HCT116 (cell line): ENCODE results near the gene NCSTN. TPM values are rescaled to one million over a fixed set of nuclear protein-coding genes. Genes with fewer than 3 reads are reported as not detected.

Experiments used
- ATAC-seq: fragments of 200-7000 bp; cut with Tn5 transposase; 2 replicates; pipeline ENCODE4 v1.9.1; 2020; ENCODE audit warnings: mild to moderate bottlenecking, moderate library complexity
- BruUV-seq: library from RNA; stranded (reverse); fragments of 400-500 nt; replicated peaks from 2 replicates; lab custom pipeline; 2021; lab: Mats Ljungman, UMichigan
- CTCF ChIA-PET: fragments of 300-600 bp; sonication (Branson Sonifier 250); formaldehyde crosslinking; loops from one replicate; lab custom pipeline; 2021; ENCODE audit warnings: antibody characterized with exemption; lab: Charles Lee
- POLR2A ChIA-PET: fragments of 300-600, 350-600 bp; sonication (Branson Sonifier 250); formaldehyde crosslinking; loops from one replicate; lab custom pipeline; 2021; ENCODE audit warnings: antibody characterized with exemption; lab: Charles Lee
- RAD21 ChIA-PET, 2 experiments: fragments of 300-600 bp; sonication (Branson Sonifier 250); formaldehyde crosslinking; loops; one replicate each; lab custom pipeline; 2023; ENCODE audit warnings: low total read pairs in 2 of 2; ENCODE audit not compliant: uncharacterized antibody in 2 of 2, unreplicated experiment in 2 of 2, low non-redundant PET in 1 of 2; lab: Charles Lee
- DNase-seq: peaks from one replicate; pipeline ENCODE4 v3.0.0-alpha.2; 2010; ENCODE audit warnings: low read depth, low spot score
- H2AFZ ChIP-seq: fragments of 200-600 bp; shearing (Covaris generic), sonication (generic); 2 replicates; pipeline ENCODE4 v1.6.1; 2017; ENCODE audit warnings: low read depth, mixed run types, mixed read lengths, antibody characterized with exemption, low read length; ENCODE audit not compliant: poor library complexity, severe bottlenecking
- H3K27ac ChIP-seq: 2 replicates; pipeline ENCODE4 v1.5.1; 2012; ENCODE audit warnings: low read depth, low read length
- H3K27me3 ChIP-seq: fragments of 200-600 bp; sonication (generic); 2 replicates; pipeline ENCODE4 v1.6.1; 2016; ENCODE audit warnings: mixed run types, low read length, mixed read lengths; ENCODE audit not compliant: insufficient read depth
- H3K36me3 ChIP-seq, 2 experiments: fragments of 200-500 bp in 1 of 2; fragments of 200-600 bp in 1 of 2; sonication (Bioruptor generic) in 1 of 2; sonication (generic) in 1 of 2; 2 replicates each; pipeline versions ENCODE4 v1.5.1 to v1.6.1; 2014 to 2016; ENCODE audit warnings: low read length in 2 of 2, inconsistent platforms in 1 of 2, mixed read lengths in 1 of 2, mixed run types in 1 of 2; ENCODE audit not compliant: insufficient read depth in 2 of 2, control insufficient read depth in 1 of 2
- H3K4me1 ChIP-seq, 2 experiments: fragments of 200-600 bp in 1 of 2; sonication (generic) in 1 of 2; 2 replicates each; pipeline versions ENCODE4 v1.5.1 to v1.6.1; 2012 to 2017; ENCODE audit warnings: low read length in 2 of 2, inconsistent platforms in 1 of 2, mild to moderate bottlenecking in 1 of 2, mixed read lengths in 1 of 2, mixed run types in 1 of 2, moderate library complexity in 1 of 2; ENCODE audit not compliant: insufficient read depth in 2 of 2, control insufficient read depth in 1 of 2
- H3K4me2 ChIP-seq: fragments of 200-600 bp; sonication (generic); 2 replicates; pipeline ENCODE4 v1.6.1; 2017; ENCODE audit warnings: mixed run types, low read length, mixed read lengths
- H3K4me3 ChIP-seq, 2 experiments: fragments of 200-600 bp in 1 of 2; sonication (generic) in 1 of 2; replicated peaks in 1 of 2; 2 replicates each; pipeline ENCODE4 v1.5.1; 2011 to 2016; ENCODE audit warnings: low read length in 2 of 2, control low read depth in 1 of 2, low read depth in 1 of 2, mild to moderate bottlenecking in 1 of 2, mixed read lengths in 1 of 2, mixed run types in 1 of 2
- H3K79me2 ChIP-seq: fragments of 200-600 bp; sonication (generic); 2 replicates; pipeline ENCODE4 v1.6.1; 2017; ENCODE audit warnings: mild to moderate bottlenecking, mixed run types, low read length, moderate library complexity, mixed read lengths; ENCODE audit not compliant: insufficient read depth
- H3K9ac ChIP-seq: fragments of 200-600 bp; sonication (generic); 2 replicates; pipeline ENCODE4 v1.6.1; 2016; ENCODE audit warnings: low read length, mixed read lengths
- H3K9me2 ChIP-seq: fragments of 200-600 bp; sonication (generic), shearing (Covaris generic); 2 replicates; pipeline ENCODE4 v1.6.1; 2017; ENCODE audit warnings: mixed run types, mild to moderate bottlenecking, moderate library complexity; ENCODE audit not compliant: insufficient read depth
- H3K9me3 ChIP-seq, 2 experiments: fragments of 200-500 bp in 1 of 2; fragments of 200-600 bp in 1 of 2; sonication (Bioruptor generic) in 1 of 2; sonication (generic) in 1 of 2; 2 replicates each; pipeline ENCODE4 v1.6.1; 2014 to 2017; ENCODE audit warnings: low read length in 2 of 2, mixed read lengths in 2 of 2, inconsistent platforms in 1 of 2, low read depth in 1 of 2, mild to moderate bottlenecking in 1 of 2, mixed run types in 1 of 2, moderate library complexity in 1 of 2; ENCODE audit not compliant: control insufficient read depth in 1 of 2, insufficient read depth in 1 of 2
- H4K20me1 ChIP-seq: fragments of 200-600 bp; sonication (generic), shearing (Covaris generic); 2 replicates; pipeline ENCODE4 v1.6.1; 2017; ENCODE audit warnings: mixed run types, mild to moderate bottlenecking, moderate library complexity; ENCODE audit not compliant: insufficient read depth
- ATF3 ChIP-seq: IDR thresholded peaks from 2 replicates; pipeline ENCODE4 v1.6.1; 2012
- CBX3 ChIP-seq: IDR thresholded peaks from 2 replicates; pipeline ENCODE4 v1.6.1; 2012; ENCODE audit warnings: low read depth
- CEBPB ChIP-seq: IDR thresholded peaks from 2 replicates; pipeline ENCODE4 v1.6.1; 2012; ENCODE audit warnings: low read depth
- EGR1 ChIP-seq: IDR thresholded peaks from 2 replicates; pipeline ENCODE4 v1.6.1; 2012; ENCODE audit warnings: low read depth
- ELF1 ChIP-seq: IDR thresholded peaks from 2 replicates; pipeline ENCODE4 v1.6.1; 2012; ENCODE audit warnings: low read depth, borderline replicate concordance
- EZH2 ChIP-seq: fragments of 200-600 bp; sonication (generic); IDR thresholded peaks from 2 replicates; pipeline ENCODE4 v1.6.1; 2017; ENCODE audit warnings: antibody characterized with exemption, mixed run types
- FOSL1 ChIP-seq: IDR thresholded peaks from 2 replicates; pipeline ENCODE4 v1.6.1; 2012; ENCODE audit warnings: low read depth
- JUND ChIP-seq: IDR thresholded peaks from 2 replicates; pipeline ENCODE4 v1.6.1; 2012
- MAX ChIP-seq: IDR thresholded peaks from 2 replicates; pipeline ENCODE4 v1.6.1; 2012
- POLR2A ChIP-seq: IDR thresholded peaks from 2 replicates; pipeline ENCODE4 v1.7.0; 2011; ENCODE audit warnings: borderline replicate concordance; ENCODE audit not compliant: insufficient read depth, insufficient read length; ENCODE audit errors: extremely low read depth
- POLR2AphosphoS5 ChIP-seq: IDR thresholded peaks from 2 replicates; pipeline ENCODE4 v1.6.1; 2011; ENCODE audit warnings: mild to moderate bottlenecking, low read depth, low read length, moderate library complexity
- RAD21 ChIP-seq: IDR thresholded peaks from 2 replicates; pipeline ENCODE4 v1.6.1; 2012; ENCODE audit warnings: low read depth, mild to moderate bottlenecking
- REST ChIP-seq: IDR thresholded peaks from 2 replicates; pipeline ENCODE4 v1.6.1; 2012; ENCODE audit warnings: low read depth
- SIN3A ChIP-seq: IDR thresholded peaks from 2 replicates; pipeline ENCODE4 v1.6.1; 2012; ENCODE audit warnings: low read depth
- SRF ChIP-seq: IDR thresholded peaks from 2 replicates; pipeline ENCODE4 v1.6.1; 2012; ENCODE audit warnings: low read depth
- TCF7L2 ChIP-seq: IDR thresholded peaks from 2 replicates; pipeline ENCODE4 v1.7.0; 2011; ENCODE audit warnings: borderline replicate concordance, inconsistent platforms; ENCODE audit not compliant: insufficient read depth, insufficient read length; ENCODE audit errors: extremely low read depth
- YY1 ChIP-seq: IDR thresholded peaks from 2 replicates; pipeline ENCODE4 v1.6.1; 2011; ENCODE audit warnings: low read length, low read depth, moderate library complexity, mild to moderate bottlenecking; ENCODE audit not compliant: insufficient replicate concordance; ENCODE audit errors: extremely low read depth
- intact Hi-C: fragments of 100-400 bp; cut with micrococcal nuclease; formaldehyde crosslinking; loops from 2 replicates; pipeline ENCODE4 v1.10.0; 2022
- total RNA-seq: library from RNA; stranded (reverse); gene quantifications from one replicate; pipeline ENCODE4 v1.2.1, GENCODE V29; 2021; ENCODE audit not compliant: unreplicated experiment
- TF ChIP-seq, protein P1 (sequence below): IDR thresholded peaks from 2 replicates; pipeline ENCODE4 v1.6.1; 2011; ENCODE audit warnings: mild to moderate bottlenecking, low read length, moderate library complexity; ENCODE audit not compliant: insufficient replicate concordance; ENCODE audit errors: extremely low read depth

The NCSTN gene
- total RNA-seq, 1 experiment from 2014 or later = 68.4 TPM

DNA sequence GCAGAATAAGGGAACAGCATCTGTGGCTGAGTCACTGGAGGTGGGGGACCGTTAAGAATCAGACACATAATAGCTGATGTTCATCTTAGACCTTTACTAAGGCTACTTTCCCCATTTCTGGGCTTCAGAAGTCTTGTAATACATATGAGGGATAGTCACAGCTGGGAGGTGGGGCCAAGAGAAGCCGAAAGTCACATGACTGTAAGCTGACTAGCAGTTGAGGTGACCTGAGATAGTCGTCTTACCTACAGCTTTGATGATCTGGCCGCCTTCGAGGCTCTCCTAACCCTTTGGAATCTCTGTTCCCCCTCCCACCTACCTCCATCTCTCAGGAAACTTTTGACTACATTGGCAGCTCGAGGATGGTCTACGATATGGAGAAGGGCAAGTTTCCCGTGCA, 9.4 kb downstream of the NCSTN start:
- no TSS peak for BruUV-seq
- ATAC-seq = no peak
- intact Hi-C loops = no loop called here
- no peak overlapping the region for H3K4me3 ChIP-seq
- peaks cover 41 to 58% of the 10 kb centered on the region in 2 experiments; a peak in 3 of 4 replicates for H3K36me3 ChIP-seq
- no peak for DNase-seq
- no peaks in the 10 kb centered on the region for H3K27me3 ChIP-seq
- H3K27ac ChIP-seq = no peak overlapping the region
- ChIA-PET RAD21 (no interaction called here), CTCF (interaction anchor here (0.7 to 3.1 kb wide), 4 partner anchors 24 to 159 kb away, joined by 3 to 21 read pairs (median 5); no protein-coding TSS in a partner anchor), POLR2A (interaction anchor here (0.6 kb wide), 1 partner anchor 36 kb away, joined by 3 read pairs; no protein-coding TSS in a partner anchor)
- H3K9me3 ChIP-seq = no peaks in the 10 kb centered on the region
- H3K9ac ChIP-seq = no peak overlapping the region
- no peaks in the 10 kb centered on the region for H4K20me1 ChIP-seq
- no peaks in the 10 kb centered on the region for H3K9me2 ChIP-seq
- H3K4me2 ChIP-seq = no peak overlapping the region
- TF ChIP-seq MAX = no peak
- TF ChIP-seq SRF = no peak
- TF ChIP-seq EZH2 = no peak
- no peak for TF ChIP-seq ATF3
- TF ChIP-seq, protein P1, sequence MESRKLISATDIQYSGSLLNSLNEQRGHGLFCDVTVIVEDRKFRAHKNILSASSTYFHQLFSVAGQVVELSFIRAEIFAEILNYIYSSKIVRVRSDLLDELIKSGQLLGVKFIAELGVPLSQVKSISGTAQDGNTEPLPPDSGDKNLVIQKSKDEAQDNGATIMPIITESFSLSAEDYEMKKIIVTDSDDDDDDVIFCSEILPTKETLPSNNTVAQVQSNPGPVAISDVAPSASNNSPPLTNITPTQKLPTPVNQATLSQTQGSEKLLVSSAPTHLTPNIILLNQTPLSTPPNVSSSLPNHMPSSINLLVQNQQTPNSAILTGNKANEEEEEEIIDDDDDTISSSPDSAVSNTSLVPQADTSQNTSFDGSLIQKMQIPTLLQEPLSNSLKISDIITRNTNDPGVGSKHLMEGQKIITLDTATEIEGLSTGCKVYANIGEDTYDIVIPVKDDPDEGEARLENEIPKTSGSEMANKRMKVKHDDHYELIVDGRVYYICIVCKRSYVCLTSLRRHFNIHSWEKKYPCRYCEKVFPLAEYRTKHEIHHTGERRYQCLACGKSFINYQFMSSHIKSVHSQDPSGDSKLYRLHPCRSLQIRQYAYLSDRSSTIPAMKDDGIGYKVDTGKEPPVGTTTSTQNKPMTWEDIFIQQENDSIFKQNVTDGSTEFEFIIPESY = no peak
- TF ChIP-seq ELF1 = no peak
- TF ChIP-seq SIN3A = no peak
- no peak for TF ChIP-seq FOSL1
- TF ChIP-seq CBX3 = no peak
- TF ChIP-seq YY1 = no peak
- no peak for TF ChIP-seq RAD21
- no peak for TF ChIP-seq POLR2A
- no peak for TF ChIP-seq EGR1
- no peak for TF ChIP-seq JUND
- TF ChIP-seq TCF7L2 = no peak
- no peak for TF ChIP-seq CEBPB
- TF ChIP-seq POLR2AphosphoS5 = no peak
- TF ChIP-seq REST = no peak
- H3K4me1 ChIP-seq = no peaks in the 10 kb centered on the region
- H3K79me2 ChIP-seq = no peaks in the 10 kb centered on the region
- H2AFZ ChIP-seq = no peak overlapping the region
